Activated CD4-positive, alpha-beta T cell treated with anti-CD3 and anti-CD28 coated beads, Interleukin-2, amount 50 U/mL, for 48 hours (primary cell): ENCODE results near the gene UTS2R.
"Not testable (repeated sequence)": the region's sequence is repeated elsewhere in the genome, so short reads cannot be mapped to it uniquely, and the experiment has no call there.

Source experiments
- DNase-seq, 2 experiments: peaks; one replicate each; pipeline ENCODE4 v3.0.0-alpha.2; 2020

UTS2R gene

DNA sequence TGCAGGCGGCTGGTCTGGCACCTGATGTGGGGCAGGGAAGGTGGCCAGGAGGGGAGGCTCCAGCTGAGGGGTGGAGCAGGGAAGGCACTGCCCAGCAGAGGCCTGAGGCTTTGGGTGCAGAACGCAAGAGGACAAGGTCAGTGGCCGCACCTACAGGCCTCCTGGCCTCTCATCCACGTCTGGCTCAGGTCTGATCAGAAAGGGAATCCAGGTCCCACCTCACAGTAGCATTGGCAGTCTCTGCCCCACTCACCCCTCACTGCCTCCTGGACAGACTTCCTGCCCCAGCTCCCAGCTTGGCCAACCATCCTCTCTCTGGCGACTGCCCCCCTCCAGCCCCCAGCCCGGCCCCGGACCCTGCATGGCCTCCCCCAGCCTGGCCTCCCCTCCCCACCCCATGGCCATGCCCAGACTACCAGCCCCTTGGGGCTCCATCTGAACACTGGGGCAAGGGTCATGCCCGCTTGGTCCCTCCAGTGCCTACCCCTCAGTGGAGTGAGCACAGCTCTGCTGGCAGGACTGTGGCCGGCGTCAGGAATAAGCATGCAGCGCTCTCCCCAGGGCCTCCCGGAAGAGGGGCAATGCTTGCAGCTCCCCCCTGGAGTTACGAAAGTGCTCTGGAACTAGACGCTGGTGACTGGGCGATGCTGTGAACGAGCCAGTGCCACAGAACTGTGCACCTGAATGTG is 4.6 kb downstream of the UTS2R start:
- no peak for DNase-seq

DNA sequence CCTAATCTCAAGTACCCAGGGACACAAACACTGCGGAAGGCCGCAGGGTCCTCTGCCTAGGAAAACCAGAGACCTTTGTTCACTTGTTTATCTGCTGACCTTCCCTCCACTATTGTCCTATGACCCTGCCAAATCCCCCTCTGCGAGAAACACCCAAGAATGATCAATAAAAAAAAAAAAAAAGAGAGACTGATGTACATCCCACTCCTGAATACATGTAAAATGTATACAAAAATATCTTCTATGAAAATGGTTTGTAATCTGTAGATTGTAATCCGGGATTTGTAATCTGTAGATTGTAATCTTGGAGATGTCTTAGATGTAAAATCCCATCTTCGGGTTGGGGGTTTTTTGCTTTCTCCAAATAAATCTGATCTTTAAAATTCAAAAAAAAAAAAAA is 5.7 kb downstream of the UTS2R start:
- not testable (repeated sequence) for DNase-seq

- DNase-seq = no peak
Observed at GRCh38 chr17:82377924-82378740, 6.6 kb downstream of the UTS2R start.

DNA sequence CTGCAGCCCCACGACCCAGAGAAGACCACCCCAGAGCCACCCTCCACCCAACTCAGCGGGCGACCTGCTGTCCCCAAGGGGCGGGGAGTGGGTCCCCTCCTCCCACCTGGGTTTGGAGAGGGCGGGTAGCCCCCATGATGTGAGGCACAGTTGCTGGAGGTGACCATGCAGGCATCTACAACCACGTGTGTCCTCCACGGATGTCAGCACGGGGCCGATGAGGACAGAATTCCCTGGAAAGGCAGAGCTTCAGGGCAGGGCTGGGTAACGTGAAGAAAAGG is 7.1 kb downstream of the UTS2R start:
- no peak for DNase-seq

- DNase-seq = no peak
Observed at GRCh38 chr17:82380860-82381702, 9.5 kb downstream of the UTS2R start.

DNA sequence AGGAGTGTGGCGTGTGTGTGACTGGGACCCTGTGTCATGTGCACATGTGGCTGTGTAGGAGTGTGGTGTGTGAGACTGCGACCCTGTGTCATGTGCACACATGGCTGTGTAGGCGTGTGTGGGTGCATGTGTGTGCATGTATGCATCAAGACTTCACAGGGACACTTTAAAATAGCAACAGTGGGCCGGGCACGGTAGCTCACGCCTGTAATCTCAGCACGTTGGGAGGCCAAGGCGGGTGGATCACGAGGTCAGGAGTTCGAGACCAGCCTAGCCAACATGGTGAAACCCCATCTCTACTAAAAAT is 10.1 kb downstream of the UTS2R start:
- DNase-seq = not testable (repeated sequence)

DNA sequence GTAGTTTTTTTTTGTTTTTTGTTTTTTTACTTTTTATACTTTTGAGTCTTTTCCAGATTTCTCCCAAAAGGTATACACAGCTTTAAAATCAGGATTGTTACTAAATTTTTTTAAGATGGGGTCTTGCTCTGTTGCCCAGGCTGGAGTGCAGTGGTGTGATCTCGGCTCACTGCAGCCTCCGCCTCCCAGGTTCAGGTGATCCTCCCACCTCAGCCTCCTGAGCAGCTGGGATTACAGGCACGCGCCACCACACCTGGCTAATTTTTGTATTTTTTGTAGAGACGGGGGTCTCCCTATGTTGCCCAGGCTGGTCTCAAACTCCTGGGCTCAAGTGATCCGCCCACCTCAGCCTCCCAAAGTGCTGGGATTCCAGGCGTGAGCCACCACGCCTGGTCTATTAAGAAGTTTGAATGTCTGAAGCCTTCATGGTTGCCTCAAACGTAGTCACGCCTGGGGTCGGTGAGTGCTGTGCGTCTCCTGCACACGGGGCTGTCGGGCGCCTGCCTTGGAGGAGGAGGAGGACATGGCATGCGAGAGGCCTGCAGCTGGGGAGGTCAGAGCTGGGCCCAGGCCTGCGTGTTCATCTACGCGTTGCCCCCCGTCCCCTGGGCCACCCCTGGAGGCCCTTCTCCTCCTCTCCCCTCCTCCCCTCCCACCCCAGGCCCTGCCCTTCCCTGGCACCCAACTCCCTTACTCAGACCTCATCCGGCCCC is 10.8 kb downstream of the UTS2R start:
- DNase-seq = not testable (repeated sequence)

DNA sequence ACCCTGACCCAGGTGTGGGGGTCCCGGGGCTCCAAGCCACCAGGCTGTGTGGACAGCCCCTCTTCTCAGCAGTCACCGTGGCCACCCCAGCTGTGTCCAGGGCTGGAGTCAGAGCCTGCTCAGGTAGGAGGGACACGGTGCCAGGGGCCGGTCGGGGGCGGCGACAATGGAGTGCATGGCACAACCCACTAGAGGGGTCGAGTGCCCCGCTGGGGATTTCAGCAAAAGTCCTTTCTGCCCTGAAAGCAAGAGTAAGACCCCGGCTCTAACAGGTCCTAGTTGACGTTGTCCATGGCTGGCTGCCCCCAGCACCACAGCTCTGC is 11.3 kb downstream of the UTS2R start:
- DNase-seq = no peak

DNA sequence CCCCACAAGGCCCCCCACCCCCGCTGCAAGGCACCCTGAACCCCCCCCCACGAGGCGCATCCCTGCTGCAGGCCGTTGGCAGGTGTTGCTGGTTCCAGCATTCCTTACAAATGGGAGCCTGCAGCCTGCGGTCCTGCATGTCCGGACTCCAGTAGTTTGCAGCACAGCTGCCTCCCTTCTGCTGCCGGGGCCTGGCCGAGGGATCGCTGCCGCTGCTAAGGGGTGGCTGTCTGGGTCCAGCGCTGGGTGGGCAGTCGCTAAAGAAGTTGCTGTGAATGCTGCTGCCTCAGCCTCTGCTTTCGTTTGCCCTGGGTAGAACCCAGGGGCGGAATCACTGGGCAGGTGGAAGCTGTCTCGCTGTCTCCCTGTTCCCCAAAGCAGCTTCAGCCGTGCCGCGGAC is 11.8 kb downstream of the UTS2R start:
- no peak for DNase-seq

GRCh38 chr17:82384051-82384729 is 12.6 kb downstream of the UTS2R start:
- DNase-seq = no peak

- DNase-seq = no peak
Observed at GRCh38 chr17:82384730-82385481, 13.3 kb downstream of the UTS2R start.

DNA sequence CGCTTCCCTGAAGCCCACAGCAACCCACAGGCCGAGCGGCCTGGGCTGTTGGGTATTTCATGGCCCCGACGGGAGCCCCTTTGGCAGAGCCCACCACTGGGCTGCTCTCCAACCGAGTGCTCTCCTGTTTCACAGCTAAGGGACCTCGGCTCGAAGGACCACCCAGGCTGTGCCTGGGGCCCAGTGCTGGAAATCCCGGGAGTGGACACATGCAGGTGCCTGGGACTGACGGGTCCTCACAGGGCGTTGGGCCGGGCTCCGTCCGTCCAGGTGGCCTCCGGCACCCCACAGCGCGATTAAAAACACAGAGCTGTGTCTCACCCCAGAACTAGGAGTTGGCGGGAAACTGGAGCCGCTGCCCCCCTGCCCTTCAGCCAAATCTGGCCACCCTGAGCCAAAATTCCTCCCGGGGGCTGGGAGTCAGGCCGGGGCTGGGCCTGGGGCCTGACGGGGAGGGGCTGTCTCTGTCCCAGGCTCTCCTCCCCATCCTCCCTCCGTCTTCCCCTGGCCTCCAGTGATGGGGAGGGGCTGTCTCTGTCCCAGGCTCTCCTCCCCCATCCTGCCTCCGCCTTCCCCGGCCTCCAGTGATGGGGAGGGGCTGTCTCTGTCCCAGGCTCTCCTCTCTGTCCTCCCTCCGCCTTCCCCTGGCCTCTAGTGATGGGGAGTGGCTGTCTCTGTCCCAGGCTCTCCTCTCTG is 14.1 kb downstream of the UTS2R start:
- no peak for DNase-seq

DNA sequence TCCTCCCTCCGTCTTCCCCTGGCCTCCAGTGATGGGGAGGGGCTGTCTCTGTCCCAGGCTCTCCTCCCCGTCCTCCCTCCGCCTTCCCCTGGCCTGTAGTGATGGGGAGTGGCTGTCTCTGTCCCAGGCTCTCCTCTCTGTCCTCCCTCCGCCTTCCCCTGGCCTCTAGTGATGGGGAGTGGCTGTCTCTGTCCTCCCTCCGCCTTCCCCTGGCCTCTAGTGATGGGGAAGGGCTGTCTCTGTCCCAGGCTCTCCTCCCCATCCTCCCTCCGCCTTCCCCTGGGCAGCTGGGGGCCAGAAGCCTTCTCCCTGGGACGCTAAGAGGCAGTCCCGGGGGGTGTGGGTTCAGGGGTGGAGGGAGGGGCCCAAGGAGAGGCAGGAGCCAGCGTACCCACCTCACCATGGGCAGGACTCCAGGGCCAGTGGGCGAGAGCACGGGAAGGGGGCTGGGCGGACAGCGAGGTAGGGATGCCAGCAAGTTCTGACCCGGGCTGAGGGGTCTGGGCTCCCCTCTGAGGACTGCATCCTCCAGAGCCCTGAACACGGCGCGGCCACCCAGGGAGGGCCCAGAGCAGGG is 14.8 kb downstream of the UTS2R start:
- no peak for DNase-seq

- DNase-seq = no peak
Observed at GRCh38 chr17:82386881-82387704, 15.5 kb downstream of the UTS2R start.

GRCh38 chr17:82387705-82388106 is 16.1 kb downstream of the UTS2R start:
- DNase-seq = no peak

GRCh38 chr17:82388223-82388921 is 16.8 kb downstream of the UTS2R start:
- no peak for DNase-seq

GRCh38 chr17:82388922-82389283 is 17.3 kb downstream of the UTS2R start:
- no peak for DNase-seq

- DNase-seq = no peak
Observed at GRCh38 chr17:82389379-82389778, 17.8 kb downstream of the UTS2R start.

- DNase-seq = no peak
Observed at GRCh38 chr17:82390015-82390859, 18.7 kb downstream of the UTS2R start.
